GM12878 (cell line): Measurements from ENCODE around the gene MYO7A. TPM values are rescaled to one million over a fixed set of nuclear protein-coding genes. Genes with fewer than 3 reads are reported as not detected.

Source experiments
- ATAC-seq: fragments of 200-7000 bp; cut with Tn5 transposase; 3 replicates; pipeline ENCODE4 v1.9.1; 2020; ENCODE audit warnings: mild to moderate bottlenecking, moderate library complexity
- BruUV-seq: library from RNA; stranded (reverse); fragments of 400-500 nt; replicated peaks from 2 replicates; lab custom pipeline; 2021; lab: Mats Ljungman, UMichigan
- CTCF ChIA-PET: fragments of 300-600 bp; sonication (Branson Sonifier 250); formaldehyde crosslinking; extraction: SDS; loops from one replicate; lab custom pipeline; 2021; ENCODE audit warnings: inconsistent platforms; lab: Yijun Ruan, JAX
- POLR2A ChIA-PET: fragments of 350-600 bp; formaldehyde crosslinking; extraction: SDS; loops from one replicate; lab custom pipeline; 2021; ENCODE audit warnings: inconsistent platforms; lab: Charles Lee
- RAD21 ChIA-PET: fragments of 300-600 bp; sonication (Branson Sonifier 250); formaldehyde crosslinking; loops from one replicate; lab custom pipeline; 2023; ENCODE audit warnings: antibody characterized with exemption; ENCODE audit not compliant: unreplicated experiment; lab: Charles Lee
- SMC1A ChIA-PET: fragments of 300-600 bp; sonication (Branson Sonifier 250); formaldehyde crosslinking; loops from one replicate; lab custom pipeline; 2023; ENCODE audit not compliant: unreplicated experiment, uncharacterized antibody; lab: Charles Lee
- DNase-seq: peaks from one replicate; pipeline ENCODE4 v3.0.0-alpha.2; 2011; ENCODE audit warnings: low read depth, low spot score
- FAIRE-seq: peaks from 3 replicates; lab custom pipeline; 2011; peaks lifted over from hg19 to GRCh38; lab: Jason Lieb, UNC
- H2AFZ ChIP-seq: 2 replicates; pipeline ENCODE4 v1.6.0; 2011; ENCODE audit warnings: low read depth, low read length, control low read depth; ENCODE audit not compliant: control insufficient read depth
- H3K27ac ChIP-seq: 2 replicates; pipeline ENCODE4 v1.5.1; 2011; ENCODE audit warnings: control low read depth; ENCODE audit not compliant: control insufficient read depth, insufficient read depth
- H3K27me3 ChIP-seq, 2 experiments: replicated peaks in 1 of 2; 2 replicates each; pipeline versions ENCODE4 v1.6.0 to v1.6.1; 2011; ENCODE audit warnings: low read length in 1 of 2; ENCODE audit not compliant: control insufficient read depth in 2 of 2, insufficient read depth in 2 of 2
- H3K36me3 ChIP-seq, 2 experiments: 2 replicates each; pipeline ENCODE4 v1.5.1; 2011; ENCODE audit warnings: low read length in 1 of 2; ENCODE audit not compliant: control insufficient read depth in 2 of 2, insufficient read depth in 2 of 2
- H3K4me1 ChIP-seq: 2 replicates; pipeline ENCODE4 v1.6.1; 2011; ENCODE audit warnings: mild to moderate bottlenecking, low read length, moderate library complexity, mixed read lengths; ENCODE audit not compliant: control insufficient read depth, insufficient read depth
- H3K4me2 ChIP-seq: 2 replicates; pipeline ENCODE4 v1.6.0; 2011; ENCODE audit warnings: control low read depth; ENCODE audit not compliant: control insufficient read depth, insufficient read depth
- H3K4me3 ChIP-seq: fragments of 200-600 bp; sonication (generic); 2 replicates; pipeline ENCODE4 v1.5.1; 2016
- H3K79me2 ChIP-seq: 2 replicates; pipeline ENCODE4 v1.6.0; 2011; ENCODE audit warnings: low read length; ENCODE audit not compliant: control insufficient read depth, insufficient read depth
- H3K9ac ChIP-seq: 2 replicates; pipeline ENCODE4 v1.8.0; 2011; ENCODE audit warnings: low read length, control low read depth, mixed read lengths; ENCODE audit not compliant: control insufficient read depth, insufficient read depth
- H3K9me3 ChIP-seq: replicated peaks from 3 replicates; pipeline ENCODE4 v1.5.1; 2011; ENCODE audit warnings: mild to moderate bottlenecking, low read length; ENCODE audit not compliant: control insufficient read depth, insufficient read depth
- H4K20me1 ChIP-seq: 2 replicates; pipeline ENCODE4 v1.6.0; 2011; ENCODE audit not compliant: control insufficient read depth, insufficient read depth
- ASH2L ChIP-seq: fragments of 300-600, 200-600 bp; sonication (generic); IDR thresholded peaks from 2 replicates; pipeline ENCODE4 v1.6.1; 2017; ENCODE audit warnings: low read depth, mild to moderate bottlenecking, borderline replicate concordance
- CEBPB ChIP-seq, 2 experiments: fragments of 150-350 bp in 1 of 2; IDR thresholded peaks; 2 replicates each; pipeline ENCODE4 v1.6.1; 2012 to 2014; ENCODE audit warnings: low read depth in 2 of 2, low read length in 2 of 2, borderline replicate concordance in 1 of 2, inconsistent platforms in 1 of 2
- CHD4 ChIP-seq: fragments of 200-600 bp; sonication (generic); IDR thresholded peaks from 2 replicates; pipeline ENCODE4 v1.6.1; 2016; ENCODE audit warnings: mild to moderate bottlenecking
- DPF2 ChIP-seq: fragments of 450-650 bp; IDR thresholded peaks from 2 replicates; pipeline ENCODE4 v1.6.1; 2017; ENCODE audit warnings: mild to moderate bottlenecking
- FOS ChIP-seq: IDR thresholded peaks from 3 replicates; pipeline ENCODE4 v1.6.1; 2011; ENCODE audit warnings: borderline replicate concordance; ENCODE audit not compliant: insufficient read length; ENCODE audit errors: extremely low read depth
- HCFC1 ChIP-seq: fragments of 150-350 bp; IDR thresholded peaks from 2 replicates; pipeline ENCODE4 v1.6.1; 2014; ENCODE audit warnings: low read length
- HDAC6 ChIP-seq: fragments of 200-600 bp; sonication (generic); IDR thresholded peaks from one replicate; pipeline ENCODE4 v1.8.0; 2017; ENCODE audit warnings: antibody characterized with exemption; ENCODE audit not compliant: unreplicated experiment
- HDGF ChIP-seq: fragments of 450-650 bp; IDR thresholded peaks from 2 replicates; pipeline ENCODE4 v1.6.1; 2016; ENCODE audit warnings: antibody characterized with exemption
- IRF4 ChIP-seq: IDR thresholded peaks from 2 replicates; pipeline ENCODE4 v1.6.1; 2011; ENCODE audit warnings: low read depth, low read length
- JUNB ChIP-seq: IDR thresholded peaks from 2 replicates; pipeline ENCODE4 v1.6.1; 2016; ENCODE audit warnings: antibody characterized with exemption, mild to moderate bottlenecking
- NR2C2 ChIP-seq: IDR thresholded peaks from 2 replicates; pipeline ENCODE4 v1.6.1; 2011; ENCODE audit warnings: borderline replicate concordance, low read depth; ENCODE audit not compliant: control insufficient read depth, insufficient read length
- PBX3 ChIP-seq: IDR thresholded peaks from 2 replicates; pipeline ENCODE4 v1.6.1; 2011; ENCODE audit warnings: mild to moderate bottlenecking, low read depth, low read length, moderate library complexity; ENCODE audit not compliant: insufficient replicate concordance
- PKNOX1 ChIP-seq: fragments of 450-650 bp; IDR thresholded peaks from 2 replicates; pipeline ENCODE4 v1.6.1; 2016; ENCODE audit warnings: mild to moderate bottlenecking
- POLR2AphosphoS2 ChIP-seq: IDR thresholded peaks from 2 replicates; pipeline ENCODE4 v1.6.1; 2011; ENCODE audit warnings: low read depth, mild to moderate bottlenecking, low read length, improper control_type of control experiment, moderate library complexity
- POU2F2 ChIP-seq: IDR thresholded peaks from 3 replicates; pipeline ENCODE4 v1.6.1; 2011; ENCODE audit warnings: low read depth, mild to moderate bottlenecking, low read length, borderline replicate concordance
- SUZ12 ChIP-seq: fragments of 200-600 bp; sonication (generic); IDR thresholded peaks from one replicate; pipeline ENCODE4 v1.6.1; 2018; ENCODE audit warnings: antibody characterized with exemption, mild to moderate bottlenecking; ENCODE audit not compliant: unreplicated experiment
- TAF1 ChIP-seq: IDR thresholded peaks from 2 replicates; pipeline ENCODE4 v1.6.1; 2011; ENCODE audit warnings: mild to moderate bottlenecking, low read depth, low read length, borderline replicate concordance
- USF1 ChIP-seq: IDR thresholded peaks from 2 replicates; pipeline ENCODE4 v1.6.1; 2011; ENCODE audit warnings: borderline replicate concordance, low read depth, mild to moderate bottlenecking, moderate library complexity, mixed read lengths, low read length; ENCODE audit not compliant: insufficient read depth; ENCODE audit errors: extremely low read length
- USF2 ChIP-seq: IDR thresholded peaks from 2 replicates; pipeline ENCODE4 v1.6.1; 2011; ENCODE audit warnings: low read depth, low read length, improper control_type of control experiment, borderline replicate concordance
- ZNF622 ChIP-seq: fragments of 450-650 bp; IDR thresholded peaks from 2 replicates; pipeline ENCODE4 v1.6.1; 2017; ENCODE audit warnings: mild to moderate bottlenecking, inconsistent platforms
- WGBS: methylation state at CpG from one replicate; pipeline ENCODE4 v1.1.6; 2016; ENCODE audit warnings: low lambda C conversion rate; ENCODE audit not compliant: insufficient replicate concordance, insufficient coverage; ENCODE audit errors: missing lambda C conversion rate; 5-methylcytosine and 5-hydroxymethylcytosine counted together
- in situ Hi-C: fragments of 300-500 bp; cut with MboI; formaldehyde crosslinking; loops from 9 replicates; pipeline ENCODE4 v1.14.3; 2018; ENCODE audit warnings: mixed read lengths
- intact Hi-C: fragments of 100-400 bp; cut with micrococcal nuclease; formaldehyde crosslinking; loops from one replicate; pipeline ENCODE4 v1.14.2; 2022; ENCODE audit not compliant: unreplicated experiment
- polyA plus RNA-seq, 11 experiments: library from polyadenylated mRNA; depleted of rRNA in 4 of 11; unstranded in 6 of 11; stranded (reverse) in 5 of 11; fragments of >200 nt; fragmentation: Nextera tagmentation in 4 of 11; fragmentation: Illumina TruSeq in 1 of 11; extraction: Ambion mirVana in 4 of 11; extraction: Trizol in 1 of 11; gene quantifications; 1 replicate in 1 of 11; 2 replicates in 10 of 11; pipeline versions ENCODE4 v1.2.1 to v1.2.3, GENCODE V29; 2011 to 2016; ENCODE audit warnings: inconsistent platforms in 2 of 11, missing spikeins in 2 of 11, low read depth in 1 of 11
- total RNA-seq, 4 experiments: library from RNA; depleted of rRNA in 3 of 4; stranded (reverse); fragments of >200 nt in 3 of 4; fragmentation: Illumina TruSeq in 1 of 4; extraction: Trizol in 1 of 4; gene quantifications; 2 replicates each; pipeline versions ENCODE4 v1.2.1 to v1.2.3, GENCODE V29; 2013 to 2021

MYO7A gene
- total and polyA plus RNA-seq, 10 of the 15 experiments (the other 5 are each of a cell fraction or from before 2014, with no cell fraction given): 0.01 to 0.21 (median 0.04) TPM; not detected in 6

- no peaks in the 10 kb centered on the region for H4K20me1 ChIP-seq
- 0 out of 2 replicates have a peak, but pooled peaks cover 3% of the 10 kb centered on the region for H3K4me1 ChIP-seq
- H3K79me2 ChIP-seq: no peaks in the 10 kb centered on the region
- POLR2A ChIA-PET: no interaction called here
- no peak for DNase-seq
- no peak overlapping the region for H3K4me3 ChIP-seq
- H3K27me3 ChIP-seq: peaks cover 0 to 3% of the 10 kb centered on the region in 2 experiments; a peak in 2 of 4 replicates
- ATAC-seq: no peak
- in situ Hi-C loops (no loop called here), intact Hi-C loops (no loop called here)
- no peaks in the 10 kb centered on the region for H3K9me3 ChIP-seq
- SMC1A ChIA-PET: interaction anchor here (1.1 kb wide), 1 partner anchor 55 kb away, joined by 3 read pairs; no protein-coding TSS in a partner anchor
- 46% methylated on average over 9 of the region's 9 CpGs for WGBS
- TF ChIP-seq USF1 (no peak), NR2C2 (no peak), HDGF (no peak), FOS (no peak), HCFC1 (no peak), PKNOX1 (no peak), ASH2L (no peak), PBX3 (no peak), CEBPB (IDR thresholded peaks at IDR 0.05; ENCODE audit: borderline replicate concordance in 1 of 2, low read depth in 2 of 2, low read length in 2 of 2) (no peak), JUNB (no peak), TAF1 (no peak), POU2F2 (no peak), SUZ12 (no peak), ZNF622 (no peak), POLR2AphosphoS2 (no peak), IRF4 (no peak), CHD4 (no peak), DPF2 (no peak), USF2 (no peak), HDAC6 (no peak)
- RAD21 ChIA-PET: no interaction called here
- H3K9ac ChIP-seq: no peak overlapping the region
- H2AFZ ChIP-seq: no peak overlapping the region
- CTCF ChIA-PET: interaction anchor here (1.1 kb wide), 1 partner anchor 417 kb away, joined by 3 read pairs; no protein-coding TSS in a partner anchor
- no TSS peak for BruUV-seq
- H3K27ac ChIP-seq: no peak overlapping the region
- no peak for FAIRE-seq
- no peaks in the 10 kb centered on the region for H3K36me3 ChIP-seq
- no peak overlapping the region for H3K4me2 ChIP-seq
Measured at GRCh38 chr11:77130763-77131513, 2.9 kb downstream of the MYO7A start.
